Activated CD4-positive, alpha-beta T cell treated with anti-CD3 and anti-CD28 coated beads, Interleukin-2, amount 50 U/mL, for 4 hours (primary cell): ENCODE data around the gene NEK4.
"Not testable (repeated sequence)": the region's sequence is repeated elsewhere in the genome, so short reads cannot be mapped to it uniquely, and the experiment has no call there.

Experiments
- DNase-seq, 2 experiments: peaks; one replicate each; pipeline ENCODE4 v3.0.0-alpha.2; 2020

NEK4 gene

DNA sequence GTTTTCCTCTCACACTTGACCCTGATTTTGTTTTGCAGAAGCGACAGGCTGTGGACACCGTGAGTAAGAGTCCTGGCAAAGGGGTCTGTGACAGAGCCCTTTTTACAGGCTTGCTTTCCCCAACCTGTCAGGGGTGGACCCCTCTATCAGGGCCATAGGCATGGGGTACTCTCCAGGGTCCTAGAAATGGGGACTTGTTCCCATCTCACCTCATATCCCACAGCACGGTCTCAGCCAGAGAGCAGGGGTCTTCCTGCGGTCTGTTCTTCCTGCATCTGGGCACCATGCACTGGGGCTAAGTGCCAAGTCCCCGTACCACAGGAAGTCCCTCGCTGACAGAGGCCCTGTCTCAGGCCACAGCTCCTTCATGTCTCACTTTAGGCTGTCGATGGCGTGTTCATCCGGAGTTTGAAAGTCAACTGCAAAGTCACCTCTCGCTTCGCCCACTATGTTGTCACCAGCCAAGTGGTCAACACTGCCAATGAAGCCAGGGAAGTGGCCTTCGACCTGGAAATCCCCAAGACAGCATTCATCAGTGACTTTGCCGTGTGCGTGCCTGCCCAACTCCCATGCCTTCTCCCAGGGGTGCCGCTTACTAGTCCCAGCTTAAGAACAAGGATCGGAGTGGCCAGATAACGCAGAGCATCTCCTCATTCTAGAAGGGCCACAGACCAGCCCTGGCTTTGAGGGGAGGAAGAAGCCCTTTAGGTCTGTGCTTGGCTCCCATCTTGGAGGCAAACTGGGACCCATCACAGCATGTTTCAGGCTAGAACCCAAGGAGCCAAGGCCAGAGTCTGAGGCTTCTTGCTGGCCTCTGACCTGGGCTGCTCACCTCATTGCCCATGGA lies 7.4 kb upstream of the NEK4 start:
- no peak for DNase-seq

- DNase-seq, result no peak
These were observed 6.6 kb upstream of the NEK4 start, which contains the start of gene ITIH1 for GRCh38 chr3:52777127-52777958. Gene ITIH1 (plus strand): TSS chr3:52777599. CDS start chr3:52777616, 17 bp downstream.

GRCh38 chr3:52776486-52776885 lies 5.7 kb upstream of the NEK4 start:
- DNase-seq, result not testable (repeated sequence)

GRCh38 chr3:52775877-52776276 lies 5.1 kb upstream of the NEK4 start:
- DNase-seq, result no peak

- no peak for DNase-seq
These were observed 4.4 kb upstream of the NEK4 start for GRCh38 chr3:52774901-52775864.

GRCh38 chr3:52774066-52774713 lies 3.5 kb upstream of the NEK4 start:
- no peak for DNase-seq

DNA sequence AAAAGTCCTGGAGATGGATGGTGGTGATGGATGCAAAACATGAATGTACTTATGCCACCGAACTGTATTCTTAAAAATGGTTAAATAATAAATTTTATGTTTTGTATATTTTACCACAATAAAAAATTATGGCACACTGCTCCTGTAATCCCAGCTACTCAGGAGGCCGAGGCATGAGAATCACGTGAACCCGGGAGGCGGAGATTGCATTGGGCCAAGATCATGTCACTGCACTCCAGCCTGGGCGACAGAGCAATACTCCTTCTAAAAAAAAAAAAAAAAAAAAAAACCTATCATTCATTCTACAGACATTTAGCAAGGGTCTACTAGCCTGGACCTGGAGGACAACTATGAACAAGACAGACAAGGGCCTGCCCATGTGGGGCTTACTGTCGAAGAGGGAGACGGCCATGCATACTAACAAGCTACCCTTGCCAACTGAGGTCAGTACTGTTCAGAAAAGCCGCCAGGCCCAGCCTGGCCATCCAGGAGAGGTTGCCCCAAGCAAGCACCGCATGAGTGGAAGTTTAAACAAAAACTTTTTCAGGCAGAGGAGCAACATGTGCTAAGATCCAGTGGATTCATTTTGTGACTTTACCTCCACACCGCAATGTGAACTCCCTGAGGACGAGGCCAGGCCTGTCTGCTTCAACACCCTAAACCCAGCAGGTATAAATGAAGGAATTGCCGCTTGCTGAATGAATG lies 2.8 kb upstream of the NEK4 start:
- no peak for DNase-seq

GRCh38 chr3:52771702-52772101 lies 962 bp upstream of the NEK4 start:
- no peak for DNase-seq

- DNase-seq, result no peak
These were observed 568 bp upstream of the NEK4 start for GRCh38 chr3:52771334-52771681.

GRCh38 chr3:52769786-52770455 lies 819 bp downstream of the NEK4 start:
- DNase-seq, result no peak

DNA sequence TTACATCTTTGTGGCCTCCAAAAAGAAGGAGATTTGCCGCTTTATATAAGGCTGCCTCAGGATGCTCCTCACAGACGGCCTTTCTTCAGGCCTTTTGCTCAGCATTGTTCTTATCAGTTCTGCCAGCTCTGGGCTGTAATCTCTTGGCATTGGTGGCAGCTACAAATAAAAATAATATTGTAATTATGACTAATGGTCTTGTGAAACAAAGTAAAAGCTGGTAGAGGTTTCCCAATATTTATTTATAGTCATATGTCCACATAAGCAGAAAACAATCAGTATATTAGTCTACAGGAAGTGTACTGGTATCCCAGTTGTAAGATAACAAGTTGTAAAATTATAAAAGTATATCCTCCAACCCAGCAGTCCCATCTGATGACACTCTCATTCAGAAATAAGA lies 7.3 kb downstream of the NEK4 start:
- no peak for DNase-seq

- no peak for DNase-seq
These were observed 14.6 kb downstream of the NEK4 start for GRCh38 chr3:52756141-52756540.

DNA sequence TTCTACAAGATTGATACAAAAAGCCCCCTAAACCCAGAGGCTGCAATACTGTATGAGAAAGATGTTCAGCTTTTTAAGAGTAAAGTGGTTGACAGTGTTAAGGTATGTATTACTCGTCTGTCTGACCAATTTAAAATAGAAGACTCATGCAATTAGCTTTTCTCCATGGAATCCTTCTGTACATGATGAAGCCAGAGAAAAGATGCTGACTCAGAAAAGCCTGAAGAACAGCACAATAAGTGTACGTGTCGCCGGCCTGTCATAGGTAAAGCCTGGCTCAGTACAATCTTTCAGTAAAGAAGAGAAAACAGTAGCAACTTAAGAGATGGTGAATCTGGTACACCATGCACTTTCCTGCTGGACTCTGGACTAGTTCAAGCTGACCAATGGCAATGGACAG lies 16.4 kb downstream of the NEK4 start:
- no peak for DNase-seq

DNA sequence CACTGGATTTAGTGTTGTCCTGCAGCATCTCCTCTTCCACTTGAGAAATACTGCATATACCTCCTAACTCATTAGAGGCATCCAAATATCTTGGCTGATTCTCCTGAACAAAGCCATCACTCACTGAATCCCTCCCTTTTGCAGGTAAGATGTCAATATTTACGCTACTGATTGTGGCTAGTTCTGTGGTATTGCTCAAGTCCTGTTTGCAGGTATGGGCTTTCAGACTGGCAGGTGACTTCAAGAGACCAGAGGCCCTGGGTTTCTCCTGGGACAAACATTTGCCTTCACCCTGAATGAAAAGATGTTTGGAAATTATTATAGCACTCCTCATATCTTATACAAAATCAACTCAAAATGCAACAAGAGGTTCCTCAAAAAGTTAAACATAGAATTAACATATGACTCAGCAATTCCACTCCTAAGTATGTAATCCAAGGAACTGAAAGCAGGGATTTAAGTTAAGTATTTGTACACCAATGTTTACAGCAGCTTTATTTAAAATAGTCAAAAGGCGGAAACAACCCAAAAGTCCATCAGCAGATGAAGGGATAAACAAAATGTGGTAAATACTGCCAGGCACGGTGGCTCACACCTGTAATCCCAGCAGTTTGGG lies 18.6 kb downstream of the NEK4 start:
- DNase-seq, result no peak

DNA sequence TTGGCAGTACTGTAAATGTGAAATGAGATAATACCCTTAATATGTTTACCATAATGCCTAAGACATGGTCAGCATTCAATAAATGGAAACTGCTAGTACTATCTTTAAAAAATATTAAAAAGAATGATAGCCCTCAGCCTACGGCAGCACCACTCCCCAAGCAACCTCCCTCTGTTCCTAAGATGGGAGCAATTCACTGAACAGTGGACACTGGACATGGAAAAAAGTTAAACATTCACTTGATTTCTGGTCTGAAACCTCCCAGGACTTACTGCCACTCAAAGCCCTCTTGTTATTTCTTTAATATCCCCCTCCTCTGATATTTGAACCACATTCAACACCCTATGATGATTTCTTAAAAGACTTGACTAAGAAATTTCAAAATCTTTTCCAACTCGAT lies 27.0 kb downstream of the NEK4 start:
- no peak for DNase-seq

- no peak for DNase-seq
These were observed 27.6 kb downstream of the NEK4 start for GRCh38 chr3:52743152-52743551.

DNA sequence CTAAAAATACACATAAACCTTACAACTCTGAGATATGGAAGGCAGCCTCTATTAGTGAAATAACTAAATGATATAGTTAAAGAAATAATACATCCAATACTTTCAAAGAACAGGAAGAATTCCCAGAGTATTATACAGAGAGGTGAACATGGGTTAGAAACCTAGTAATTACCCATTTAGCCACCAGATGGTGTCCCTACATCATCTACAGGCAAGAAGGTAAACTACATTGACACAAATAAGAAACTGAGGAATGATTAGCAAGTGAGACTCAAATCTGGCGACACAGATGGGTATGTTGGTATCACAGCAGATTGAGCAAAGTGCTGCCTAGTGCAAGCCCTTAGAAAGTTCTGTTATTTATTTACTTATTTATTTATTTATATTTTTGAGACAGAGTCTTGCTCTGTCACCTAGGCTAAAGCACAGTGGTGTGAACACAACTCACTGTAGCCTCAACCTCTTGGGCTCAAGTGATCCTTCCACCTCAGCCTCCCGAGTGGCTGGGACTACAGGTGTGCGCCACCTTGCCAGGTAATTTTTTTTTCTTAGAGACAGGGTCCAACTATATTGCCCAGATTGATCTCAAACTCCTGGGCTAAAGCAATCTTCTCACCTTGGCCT lies 28.2 kb downstream of the NEK4 start:
- no peak for DNase-seq

- no peak for DNase-seq
These were observed 31.0 kb downstream of the NEK4 start for GRCh38 chr3:52739730-52740129.

DNA sequence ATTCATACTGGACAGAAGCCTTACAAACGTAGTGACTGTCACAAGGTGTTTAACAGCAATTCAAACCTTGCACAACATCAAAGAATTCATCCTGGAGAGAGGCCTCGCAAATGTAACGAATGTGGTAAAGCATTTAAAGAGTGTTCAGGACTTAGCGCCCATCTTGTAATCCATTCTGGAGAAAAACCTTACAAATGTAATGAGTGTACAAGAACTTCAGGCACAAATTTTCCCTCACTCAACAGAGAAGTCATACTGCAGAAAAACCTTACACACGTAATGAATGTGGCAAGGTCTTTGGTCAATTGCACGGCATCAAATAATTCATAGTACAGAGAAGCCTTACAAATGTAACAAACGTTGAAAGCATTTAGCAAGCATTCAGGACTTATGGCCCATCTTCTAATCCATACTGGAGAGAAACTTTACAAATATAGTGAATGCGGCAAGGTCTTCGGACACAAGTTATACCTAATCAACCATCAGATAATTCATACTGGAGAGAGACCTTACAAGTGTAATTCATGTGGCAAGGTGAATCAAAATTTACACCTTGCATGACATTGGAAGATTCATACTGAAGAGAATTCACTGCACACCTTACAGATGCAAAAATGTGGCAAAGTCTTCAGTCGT lies 37.4 kb downstream of the NEK4 start:
- no peak for DNase-seq

DNA sequence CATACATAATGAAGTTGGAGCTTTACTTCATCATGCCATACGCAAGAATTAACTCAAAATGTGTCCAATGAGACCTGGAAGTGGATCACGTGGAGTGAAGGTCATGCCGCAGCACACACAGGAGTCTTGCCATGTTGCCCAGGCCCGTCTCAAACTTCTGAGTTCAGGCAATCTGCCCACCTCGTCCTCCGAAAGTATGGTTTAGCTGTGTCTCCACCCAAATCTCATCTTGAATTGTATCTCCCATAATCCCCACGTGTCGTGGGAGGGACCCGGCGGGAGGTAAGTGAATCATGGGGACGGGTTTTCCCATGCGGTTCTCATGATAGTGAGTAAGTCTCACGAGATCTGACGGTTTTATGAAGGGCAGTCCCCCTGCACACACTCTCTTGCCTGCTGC lies 39.1 kb downstream of the NEK4 start:
- no peak for DNase-seq
